Left lung (tissue), 10 donors: ENCODE data around the gene TSR2. TPM values are rescaled to one million over a fixed set of nuclear protein-coding genes. Genes with fewer than 3 reads are reported as not detected.

ENCODE experiments used
- ATAC-seq: fragments of 200-7000 bp; cut with Tn5 transposase; one replicate; pipeline ENCODE4 v1.9.1; 2020; ENCODE audit warnings: moderate library complexity
- DNase-seq, 4 donors: peaks; one replicate each; pipeline ENCODE4 v3.0.0-alpha.2; 2013 to 2020
- H3K27ac ChIP-seq, 2 donors: fragments of 200-600 bp; sonication (generic) in 1 of 2; one replicate each; pipeline versions ENCODE4 v1.5.0 to v1.8.0; 2020 to 2021
- H3K27me3 ChIP-seq, 2 donors: fragments of 200-600 bp; sonication (generic) in 1 of 2; one replicate each; pipeline versions ENCODE4 v1.5.0 to v1.8.0; 2020 to 2021
- H3K36me3 ChIP-seq, 2 donors: fragments of 200-600 bp; sonication (generic) in 1 of 2; one replicate each; pipeline versions ENCODE4 v1.5.0 to v1.8.0; 2020 to 2021
- H3K4me1 ChIP-seq, 2 donors: fragments of 200-600 bp; one replicate each; pipeline ENCODE4 v1.8.0; 2021
- H3K4me3 ChIP-seq, 2 donors: fragments of 200-600 bp; sonication (generic) in 1 of 2; one replicate each; pipeline versions ENCODE4 v1.5.0 to v1.8.0; 2020 to 2021; ENCODE audit warnings: mild to moderate bottlenecking in 1 of 2
- H3K9me3 ChIP-seq, 2 donors: fragments of 200-600 bp; sonication (generic) in 1 of 2; one replicate each; pipeline versions ENCODE4 v1.5.0 to v1.8.0; 2020 to 2021
- intact Hi-C, 2 donors: fragments of 100-400 bp; cut with DNase I; formaldehyde crosslinking; loops; one replicate each; pipeline versions ENCODE4 v1.11.2 to v1.14.2; 2022
- polyA plus RNA-seq, 6 donors: library from polyadenylated mRNA; unstranded; fragments of 120-200 nt; gene quantifications; one replicate each; pipeline ENCODE4 v1.2.1, GENCODE V29; 2013; ENCODE audit not compliant: insufficient read length in 6 of 6
- total RNA-seq, 2 donors: library from RNA; stranded (reverse); fragmentation: NEBNext Ultra II Directional; extraction: Animal tissue kit (Norgen Biotek cat#: 25700); gene quantifications; one replicate each; pipeline ENCODE4 v1.2.1, GENCODE V29; 2021
- TF ChIP-seq, protein P1 (sequence below), 2 donors: fragments of 200-600 bp; sonication (generic) in 1 of 2; IDR thresholded peaks; one replicate each; pipeline versions ENCODE4 v1.5.0 to v1.8.0; 2021; ENCODE audit warnings: antibody characterized with exemption in 2 of 2
- donor health status: DM: no; HTN: yes; CAD: no.
- donor health status: DM: no; HTN: no; CAD: no.

Gene TSR2
- total and polyA plus RNA-seq, 8 donors = 29.0 to 47.2 (median 42.9) TPM

DNA sequence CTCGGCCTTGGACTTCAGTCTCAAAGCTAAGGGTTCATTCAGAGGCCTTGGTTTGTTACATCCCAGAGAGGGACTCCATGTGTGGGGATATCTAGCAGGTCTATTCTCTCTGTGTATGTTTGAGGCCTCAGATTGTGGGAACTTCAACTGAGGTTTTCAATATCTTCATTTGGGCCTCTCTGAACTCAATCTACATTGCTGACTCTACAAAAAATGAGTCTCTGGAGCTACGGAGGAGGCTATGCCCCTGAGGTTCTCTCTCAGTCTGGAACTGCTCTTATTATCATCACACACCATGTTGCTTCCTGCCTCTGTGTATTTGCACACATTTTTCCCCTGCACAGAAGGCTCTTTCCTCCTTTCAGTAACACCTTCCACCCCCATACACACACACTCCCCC lies 5.1 kb upstream of the TSR2 start:
- Histone ChIP-seq H3K36me3 (no peaks in the 10 kb centered on the region), H3K4me3 (no peak overlapping the region), H3K4me1 (no peaks in the 10 kb centered on the region), H3K27me3 (no peaks in the 10 kb centered on the region), H3K9me3 (no peaks in the 10 kb centered on the region), H3K27ac (no peak overlapping the region)
- DNase-seq (no peak), ATAC-seq (no peak)
- TF ChIP-seq, protein P1, sequence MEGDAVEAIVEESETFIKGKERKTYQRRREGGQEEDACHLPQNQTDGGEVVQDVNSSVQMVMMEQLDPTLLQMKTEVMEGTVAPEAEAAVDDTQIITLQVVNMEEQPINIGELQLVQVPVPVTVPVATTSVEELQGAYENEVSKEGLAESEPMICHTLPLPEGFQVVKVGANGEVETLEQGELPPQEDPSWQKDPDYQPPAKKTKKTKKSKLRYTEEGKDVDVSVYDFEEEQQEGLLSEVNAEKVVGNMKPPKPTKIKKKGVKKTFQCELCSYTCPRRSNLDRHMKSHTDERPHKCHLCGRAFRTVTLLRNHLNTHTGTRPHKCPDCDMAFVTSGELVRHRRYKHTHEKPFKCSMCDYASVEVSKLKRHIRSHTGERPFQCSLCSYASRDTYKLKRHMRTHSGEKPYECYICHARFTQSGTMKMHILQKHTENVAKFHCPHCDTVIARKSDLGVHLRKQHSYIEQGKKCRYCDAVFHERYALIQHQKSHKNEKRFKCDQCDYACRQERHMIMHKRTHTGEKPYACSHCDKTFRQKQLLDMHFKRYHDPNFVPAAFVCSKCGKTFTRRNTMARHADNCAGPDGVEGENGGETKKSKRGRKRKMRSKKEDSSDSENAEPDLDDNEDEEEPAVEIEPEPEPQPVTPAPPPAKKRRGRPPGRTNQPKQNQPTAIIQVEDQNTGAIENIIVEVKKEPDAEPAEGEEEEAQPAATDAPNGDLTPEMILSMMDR (IDR thresholded peaks at IDR 0.05) = no peak
- intact Hi-C loops = no loop called here

DNA sequence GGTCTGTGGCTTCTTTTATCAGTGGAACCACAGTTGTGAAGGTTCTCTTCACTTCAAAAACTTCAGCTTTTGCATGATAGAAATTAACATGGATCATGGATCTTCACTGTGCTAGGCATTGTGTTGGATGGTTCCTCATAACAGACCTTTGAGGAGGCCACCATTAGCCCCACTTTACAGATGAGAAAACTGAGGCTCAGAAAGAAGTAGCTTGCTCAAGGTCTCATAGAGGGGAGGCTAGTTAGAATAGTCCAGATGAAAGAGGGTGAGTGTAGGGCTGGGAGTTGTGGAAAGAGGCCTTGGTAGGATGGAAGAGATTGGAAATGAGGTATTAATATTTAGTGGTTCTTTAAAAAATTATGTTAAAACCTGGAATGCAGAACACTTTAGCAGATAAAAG lies 2.6 kb downstream of the TSR2 start:
- Histone ChIP-seq H3K4me3 (no peak overlapping the region), H3K9me3 (no peaks in the 10 kb centered on the region), H3K27me3 (no peaks in the 10 kb centered on the region), H3K36me3 (peaks cover 0 to 27% of the 10 kb centered on the region in 2 donors), H3K4me1 (peaks cover 0 to 12% of the 10 kb centered on the region in 2 donors), H3K27ac (no peak overlapping the region)
- TF ChIP-seq, protein P1 (IDR thresholded peaks at IDR 0.05) = no peak
- DNase-seq (no peak), ATAC-seq (no peak)
- intact Hi-C loops = no loop called here

DNA sequence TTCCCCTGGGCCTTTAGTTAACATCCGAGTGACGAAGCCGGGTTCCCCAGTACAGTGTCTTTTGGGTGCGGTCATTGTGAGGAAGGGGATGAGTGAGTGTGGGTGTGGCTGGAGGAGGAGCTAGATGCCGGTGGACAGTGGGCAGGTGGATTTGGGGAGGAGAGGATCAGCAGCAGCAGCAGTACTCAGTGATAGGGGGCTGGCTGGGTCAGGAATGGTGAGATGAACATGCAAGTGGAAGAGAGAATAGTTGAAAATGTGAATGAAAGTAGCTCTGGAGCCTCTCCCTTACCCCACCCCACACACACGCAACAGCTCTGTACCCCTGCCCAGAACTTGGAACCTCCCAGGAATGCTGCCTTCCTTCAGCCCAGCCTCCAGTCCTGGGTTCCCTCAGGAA lies 4.5 kb downstream of the TSR2 start:
- TF ChIP-seq, protein P1 (IDR thresholded peaks at IDR 0.05) = no peak
- ATAC-seq (no peak), DNase-seq (no peak)
- H3K9me3 ChIP-seq = no peaks in the 10 kb centered on the region
- H3K4me1 ChIP-seq = peaks cover 0 to 12% of the 10 kb centered on the region in 2 donors
- no peaks in the 10 kb centered on the region for H3K27me3 ChIP-seq
- intact Hi-C loops = no loop called here
- H3K36me3 ChIP-seq = peaks cover 0 to 27% of the 10 kb centered on the region in 2 donors
- no peak overlapping the region for H3K4me3 ChIP-seq
- H3K27ac ChIP-seq = no peak overlapping the region

DNA sequence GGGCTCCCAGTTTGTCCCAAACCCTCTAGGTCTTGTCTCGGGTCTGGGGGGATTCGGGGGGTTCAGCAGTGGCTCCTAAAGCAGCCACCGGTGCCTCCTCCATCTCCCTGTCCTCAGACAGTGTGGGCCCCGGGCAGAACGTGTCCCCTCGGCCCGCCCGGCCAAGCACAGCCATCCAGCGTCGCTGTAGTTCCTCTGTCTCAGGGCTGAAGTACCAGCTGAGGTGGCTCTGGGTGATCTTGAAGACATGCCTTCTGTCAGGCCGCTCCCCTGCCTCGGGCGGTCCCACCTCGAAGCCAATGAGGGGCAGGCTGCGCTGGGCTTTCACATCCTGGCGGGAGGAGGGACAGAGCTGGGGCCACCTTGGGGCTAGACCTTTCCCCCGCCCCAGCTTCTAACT lies 5.9 kb downstream of the TSR2 start:
- TF ChIP-seq, protein P1 (IDR thresholded peaks at IDR 0.05) = no peak
- DNase-seq (no peak), ATAC-seq (no peak)
- Histone ChIP-seq H3K27ac (no peak overlapping the region), H3K4me1 (peaks cover 0 to 11% of the 10 kb centered on the region in 2 donors), H3K9me3 (no peaks in the 10 kb centered on the region), H3K36me3 (peaks cover 0 to 27% of the 10 kb centered on the region in 2 donors), H3K4me3 (no peak overlapping the region), H3K27me3 (no peaks in the 10 kb centered on the region)
- intact Hi-C loops = no loop called here

DNA sequence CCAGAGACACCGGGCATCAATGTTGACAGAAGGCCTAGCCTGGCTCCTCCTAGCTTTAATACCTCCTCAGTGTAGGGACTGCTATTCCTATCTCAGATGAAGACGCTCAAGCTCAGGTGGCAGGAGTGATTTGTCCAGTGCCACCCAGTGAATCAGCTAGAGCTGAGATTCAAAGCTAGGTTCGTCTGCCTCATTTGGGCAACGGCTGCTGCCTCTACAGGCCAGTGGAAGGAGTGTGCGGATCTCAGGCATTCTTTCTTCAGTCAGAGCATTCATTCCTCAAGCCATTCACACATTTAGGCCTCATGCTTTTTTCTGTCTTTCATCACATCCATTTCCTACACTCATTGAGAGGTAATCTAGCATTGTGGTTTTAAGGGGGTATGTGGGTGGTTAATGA lies 7.3 kb downstream of the TSR2 start:
- no peak overlapping the region for H3K4me3 ChIP-seq
- H3K9me3 ChIP-seq = no peaks in the 10 kb centered on the region
- H3K27ac ChIP-seq = no peak overlapping the region
- no peak for ATAC-seq
- no peak for DNase-seq
- peaks cover 0 to 27% of the 10 kb centered on the region in 2 donors for H3K36me3 ChIP-seq
- H3K27me3 ChIP-seq = no peaks in the 10 kb centered on the region
- intact Hi-C loops = no loop called here
- TF ChIP-seq, protein P1 (IDR thresholded peaks at IDR 0.05) = no peak
- no peaks in the 10 kb centered on the region for H3K4me1 ChIP-seq
